Measurements from ENCODE around the gene CFAP74. TPM values are rescaled to one million over a fixed set of nuclear protein-coding genes. Genes with fewer than 3 reads are reported as not detected.

CFAP74 gene
- total RNA-seq, 1 donor from 2014 or later, result 0.12 TPM

- Mint-ChIP-seq H3K36me3 (ENCODE audit: low read depth) (no peaks in the 10 kb centered on the region), H3K4me1 (peaks cover 11% of the 10 kb centered on the region), H3K4me3 (peak overlapping the region; percentile 41), H3K27ac (ENCODE audit: unreplicated experiment) (no peak overlapping the region), H3K27me3 (ENCODE audit: low read depth) (no peaks in the 10 kb centered on the region), H3K9me3 (no peaks in the 10 kb centered on the region)
- DNase-seq (ENCODE audit: low read depth, low spot score), result no peak
- TF ChIP-seq CTCF (conservative IDR thresholded peaks at IDR 0.05), result no peak
These were observed 87.4 kb downstream of the CFAP74 start for GRCh38 chr1:1915911-1916840.

GRCh38 chr1:1914971-1915692, 88.5 kb downstream of the CFAP74 start, which contains the start of gene CALML6:
CALML6 (plus strand) TSS chr1:1915260; CDS start chr1:1915281, 21 bp downstream.
- H3K27me3 Mint-ChIP-seq (ENCODE audit: low read depth), result no peaks in the 10 kb centered on the region
- no peak within 1 kb of the TSS for H3K4me3 Mint-ChIP-seq
- no peak for DNase-seq (ENCODE audit: low read depth, low spot score)
- H3K27ac Mint-ChIP-seq (ENCODE audit: unreplicated experiment), result no peak within 1 kb of the TSS
- peaks cover 15% of the 10 kb centered on the region for H3K4me1 Mint-ChIP-seq
- no peak for TF ChIP-seq CTCF (conservative IDR thresholded peaks at IDR 0.05)
- H3K9me3 Mint-ChIP-seq, result no peaks in the 10 kb centered on the region
- no peaks in the 10 kb centered on the region for H3K36me3 Mint-ChIP-seq (ENCODE audit: low read depth)

GRCh38 chr1:1914101-1914970, 89.2 kb downstream of the CFAP74 start:
- no peak for TF ChIP-seq CTCF (conservative IDR thresholded peaks at IDR 0.05)
- no peak overlapping the region for H3K4me3 Mint-ChIP-seq
- no peaks in the 10 kb centered on the region for H3K9me3 Mint-ChIP-seq
- no peak overlapping the region for H3K27ac Mint-ChIP-seq (ENCODE audit: unreplicated experiment)
- H3K27me3 Mint-ChIP-seq (ENCODE audit: low read depth), result no peaks in the 10 kb centered on the region
- DNase-seq (ENCODE audit: low read depth, low spot score), result no peak
- peaks cover 17% of the 10 kb centered on the region for H3K4me1 Mint-ChIP-seq
- no peaks in the 10 kb centered on the region for H3K36me3 Mint-ChIP-seq (ENCODE audit: low read depth)

DNA sequence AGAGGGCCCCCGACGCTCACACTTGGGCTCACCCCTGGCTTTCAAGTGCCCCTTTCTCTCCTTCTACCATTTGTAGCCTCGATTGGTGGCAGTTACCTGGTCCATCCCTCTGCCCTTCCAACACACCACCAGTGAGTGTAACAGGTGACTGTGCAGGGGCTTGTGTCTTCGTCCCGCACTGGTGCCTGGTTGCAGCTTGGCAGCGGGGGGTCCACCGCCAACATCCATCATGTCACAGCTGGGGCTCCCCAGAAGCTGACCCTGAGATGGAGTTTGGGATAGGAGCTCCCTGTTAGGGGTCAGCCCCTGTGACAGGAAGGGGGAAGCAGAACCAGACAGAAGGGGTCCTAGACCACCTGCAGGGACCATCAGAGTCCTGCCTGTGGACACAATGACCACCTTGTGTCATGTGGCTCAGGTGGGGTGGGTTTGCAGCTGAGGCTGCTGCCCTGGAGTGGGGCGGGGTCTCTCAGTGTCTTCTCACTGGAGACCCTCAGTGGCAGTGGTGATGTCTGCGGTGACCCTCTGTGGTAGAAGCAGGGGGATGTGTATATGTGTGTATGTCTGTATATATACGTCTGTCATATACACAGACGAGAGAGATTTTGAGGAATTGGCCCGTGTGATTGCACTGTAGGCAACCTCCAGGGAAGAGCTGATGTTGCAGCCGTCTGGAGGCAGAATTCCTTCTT, 92.1 kb downstream of the CFAP74 start:
- H3K27me3 Mint-ChIP-seq (ENCODE audit: low read depth), result no peaks in the 10 kb centered on the region
- H3K9me3 Mint-ChIP-seq, result no peaks in the 10 kb centered on the region
- no peak for DNase-seq (ENCODE audit: low read depth, low spot score)
- H3K4me3 Mint-ChIP-seq, result peak overlapping the region; percentile 19
- TF ChIP-seq CTCF (conservative IDR thresholded peaks at IDR 0.05), result no peak
- H3K4me1 Mint-ChIP-seq, result peaks cover 16% of the 10 kb centered on the region
- no peaks in the 10 kb centered on the region for H3K36me3 Mint-ChIP-seq (ENCODE audit: low read depth)
- H3K27ac Mint-ChIP-seq (ENCODE audit: unreplicated experiment), result peak overlapping the region; percentile 67
